ENCODE results near the gene PSME3IP1.

- peak in 2 of 3 donors; percentile 9 to 47 for TF ChIP-seq POLR2AphosphoS5 (IDR thresholded peaks at IDR 0.05)
- TF ChIP-seq, protein P1, sequence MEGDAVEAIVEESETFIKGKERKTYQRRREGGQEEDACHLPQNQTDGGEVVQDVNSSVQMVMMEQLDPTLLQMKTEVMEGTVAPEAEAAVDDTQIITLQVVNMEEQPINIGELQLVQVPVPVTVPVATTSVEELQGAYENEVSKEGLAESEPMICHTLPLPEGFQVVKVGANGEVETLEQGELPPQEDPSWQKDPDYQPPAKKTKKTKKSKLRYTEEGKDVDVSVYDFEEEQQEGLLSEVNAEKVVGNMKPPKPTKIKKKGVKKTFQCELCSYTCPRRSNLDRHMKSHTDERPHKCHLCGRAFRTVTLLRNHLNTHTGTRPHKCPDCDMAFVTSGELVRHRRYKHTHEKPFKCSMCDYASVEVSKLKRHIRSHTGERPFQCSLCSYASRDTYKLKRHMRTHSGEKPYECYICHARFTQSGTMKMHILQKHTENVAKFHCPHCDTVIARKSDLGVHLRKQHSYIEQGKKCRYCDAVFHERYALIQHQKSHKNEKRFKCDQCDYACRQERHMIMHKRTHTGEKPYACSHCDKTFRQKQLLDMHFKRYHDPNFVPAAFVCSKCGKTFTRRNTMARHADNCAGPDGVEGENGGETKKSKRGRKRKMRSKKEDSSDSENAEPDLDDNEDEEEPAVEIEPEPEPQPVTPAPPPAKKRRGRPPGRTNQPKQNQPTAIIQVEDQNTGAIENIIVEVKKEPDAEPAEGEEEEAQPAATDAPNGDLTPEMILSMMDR (IDR thresholded peaks at IDR 0.05) = no peak
These were observed 344 bp downstream of the PSME3IP1 start for GRCh38 chr16:57185446-57185944.

Data from breast epithelium (tissue), 3 donors.